Measurements from ENCODE around the gene ZBTB40. TPM values are rescaled to one million over a fixed set of nuclear protein-coding genes. Genes with fewer than 3 reads are reported as not detected.

The ZBTB40 gene
- total RNA-seq, 1 experiment from 2014 or later: 20.4 TPM

DNA sequence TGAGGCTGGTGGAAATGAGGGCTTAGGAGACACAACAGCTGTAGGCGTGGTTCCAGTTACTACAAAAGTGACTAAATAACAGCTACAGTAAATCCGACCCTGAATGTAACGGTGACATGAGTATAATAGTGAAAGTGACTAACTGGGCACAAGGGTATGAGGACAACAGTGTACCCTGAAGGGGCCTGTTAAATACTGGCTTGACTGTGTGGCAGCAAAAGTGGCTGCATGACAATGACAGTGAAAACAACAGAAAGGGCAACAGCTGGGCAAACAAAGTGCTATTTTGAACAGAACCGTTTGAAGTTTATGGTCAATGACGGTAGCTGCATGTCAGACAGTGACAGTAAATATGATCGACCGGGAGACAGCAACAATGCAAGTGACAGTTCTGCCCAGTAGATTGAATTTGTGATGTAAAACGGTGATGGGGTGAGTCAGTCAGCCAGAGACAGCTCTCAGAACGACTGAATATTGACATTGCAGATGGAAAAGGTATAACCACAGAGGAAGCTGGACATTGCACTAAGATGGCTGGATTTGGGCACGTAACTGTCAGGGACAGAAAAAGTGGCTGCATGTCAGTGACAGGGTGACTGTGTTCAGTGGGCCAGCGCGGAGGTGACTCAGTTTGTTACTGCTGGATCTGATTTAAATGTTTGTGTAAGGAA lies 1.2 kb upstream of the ZBTB40 start:
- CTCF ChIA-PET: no interaction called here
- no peaks in the 10 kb centered on the region for H3K36me3 ChIP-seq (ENCODE audit: control insufficient read depth, insufficient read depth, low read length)
- no peaks in the 10 kb centered on the region for H3K9me3 ChIP-seq
- Mint-ChIP-seq H3K27me3 (ENCODE audit: insufficient read depth, unreplicated experiment) (no peaks in the 10 kb centered on the region), H3K27ac (ENCODE audit: unreplicated experiment) (peak overlapping the region; percentile 93), H3K9me3 (ENCODE audit: unreplicated experiment) (no peaks in the 10 kb centered on the region), H3K4me1 (ENCODE audit: low read depth, unreplicated experiment) (peaks cover 21% of the 10 kb centered on the region), H3K4me3 (ENCODE audit: unreplicated experiment) (peak overlapping the region; percentile 97), H3K36me3 (ENCODE audit: insufficient read depth, unreplicated experiment) (peaks cover 4% of the 10 kb centered on the region)
- TF ChIP-seq, protein P1, sequence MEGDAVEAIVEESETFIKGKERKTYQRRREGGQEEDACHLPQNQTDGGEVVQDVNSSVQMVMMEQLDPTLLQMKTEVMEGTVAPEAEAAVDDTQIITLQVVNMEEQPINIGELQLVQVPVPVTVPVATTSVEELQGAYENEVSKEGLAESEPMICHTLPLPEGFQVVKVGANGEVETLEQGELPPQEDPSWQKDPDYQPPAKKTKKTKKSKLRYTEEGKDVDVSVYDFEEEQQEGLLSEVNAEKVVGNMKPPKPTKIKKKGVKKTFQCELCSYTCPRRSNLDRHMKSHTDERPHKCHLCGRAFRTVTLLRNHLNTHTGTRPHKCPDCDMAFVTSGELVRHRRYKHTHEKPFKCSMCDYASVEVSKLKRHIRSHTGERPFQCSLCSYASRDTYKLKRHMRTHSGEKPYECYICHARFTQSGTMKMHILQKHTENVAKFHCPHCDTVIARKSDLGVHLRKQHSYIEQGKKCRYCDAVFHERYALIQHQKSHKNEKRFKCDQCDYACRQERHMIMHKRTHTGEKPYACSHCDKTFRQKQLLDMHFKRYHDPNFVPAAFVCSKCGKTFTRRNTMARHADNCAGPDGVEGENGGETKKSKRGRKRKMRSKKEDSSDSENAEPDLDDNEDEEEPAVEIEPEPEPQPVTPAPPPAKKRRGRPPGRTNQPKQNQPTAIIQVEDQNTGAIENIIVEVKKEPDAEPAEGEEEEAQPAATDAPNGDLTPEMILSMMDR (IDR thresholded peaks at IDR 0.05; ENCODE audit: insufficient read depth in 1 of 2, low read depth in 1 of 2, low read length in 1 of 2, severe bottlenecking in 1 of 2, unreplicated experiment in 1 of 2): no peak
- no peaks in the 10 kb centered on the region for H3K27me3 ChIP-seq (replicated peaks; ENCODE audit: control insufficient read depth, insufficient read depth, low read length)
- H3K4me3 ChIP-seq (ENCODE audit: low read depth, low read length): peak overlapping the region; percentile 26
- no TSS peak for BruUV-seq (replicated peaks)
- H3K4me1 ChIP-seq: peaks cover 24% of the 10 kb centered on the region
- DNase-seq: no peak
- POLR2A ChIA-PET: no interaction called here
- intact Hi-C loops (cut with micrococcal nuclease; ENCODE audit: unreplicated experiment): no loop called here

DNA sequence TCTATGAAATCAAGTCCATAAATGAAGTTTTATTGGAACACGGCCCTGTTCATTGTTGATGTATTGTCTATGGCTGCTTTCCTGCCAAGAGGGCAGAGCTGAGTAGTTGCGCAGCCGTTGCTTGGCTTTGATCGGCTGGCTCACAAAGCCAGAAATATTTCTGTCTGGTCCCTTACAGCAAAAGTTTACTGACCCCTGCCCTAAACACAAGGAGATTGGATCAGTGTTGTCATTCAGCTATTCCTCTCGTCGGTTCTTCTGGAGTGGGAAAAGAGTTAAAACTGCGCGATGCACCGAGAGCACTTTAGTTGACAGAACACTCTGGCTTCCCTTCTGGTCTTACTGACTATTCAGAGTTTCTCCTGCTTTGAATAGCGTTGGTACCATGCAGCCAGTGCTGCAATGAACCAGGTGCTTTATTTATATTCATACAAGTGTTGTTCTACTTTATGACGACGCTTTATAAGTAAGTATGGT lies 868 bp downstream of the ZBTB40 start:
- peak overlapping the region; percentile 93 for H3K27ac Mint-ChIP-seq (ENCODE audit: unreplicated experiment)
- no peak for DNase-seq
- no peaks in the 10 kb centered on the region for H3K9me3 Mint-ChIP-seq (ENCODE audit: unreplicated experiment)
- intact Hi-C loops (cut with micrococcal nuclease; ENCODE audit: unreplicated experiment): no loop called here
- H3K4me3 Mint-ChIP-seq (ENCODE audit: unreplicated experiment): peak overlapping the region; percentile 97
- BruUV-seq (replicated peaks): no TSS peak
- H3K36me3 Mint-ChIP-seq (ENCODE audit: insufficient read depth, unreplicated experiment): no peaks in the 10 kb centered on the region
- no peaks in the 10 kb centered on the region for H3K36me3 ChIP-seq (ENCODE audit: control insufficient read depth, insufficient read depth, low read length)
- no peaks in the 10 kb centered on the region for H3K27me3 ChIP-seq (replicated peaks; ENCODE audit: control insufficient read depth, insufficient read depth, low read length)
- no peaks in the 10 kb centered on the region for H3K27me3 Mint-ChIP-seq (ENCODE audit: insufficient read depth, unreplicated experiment)
- peak overlapping the region; percentile 72 for H3K4me3 ChIP-seq (ENCODE audit: low read depth, low read length)
- peaks cover 19% of the 10 kb centered on the region for H3K4me1 ChIP-seq
- ChIA-PET POLR2A (no interaction called here), CTCF (no interaction called here)
- H3K4me1 Mint-ChIP-seq (ENCODE audit: low read depth, unreplicated experiment): peaks cover 8% of the 10 kb centered on the region
- TF ChIP-seq, protein P1 (IDR thresholded peaks at IDR 0.05; ENCODE audit: insufficient read depth in 1 of 2, low read depth in 1 of 2, low read length in 1 of 2, severe bottlenecking in 1 of 2, unreplicated experiment in 1 of 2): no peak
- H3K9me3 ChIP-seq: no peaks in the 10 kb centered on the region

DNA sequence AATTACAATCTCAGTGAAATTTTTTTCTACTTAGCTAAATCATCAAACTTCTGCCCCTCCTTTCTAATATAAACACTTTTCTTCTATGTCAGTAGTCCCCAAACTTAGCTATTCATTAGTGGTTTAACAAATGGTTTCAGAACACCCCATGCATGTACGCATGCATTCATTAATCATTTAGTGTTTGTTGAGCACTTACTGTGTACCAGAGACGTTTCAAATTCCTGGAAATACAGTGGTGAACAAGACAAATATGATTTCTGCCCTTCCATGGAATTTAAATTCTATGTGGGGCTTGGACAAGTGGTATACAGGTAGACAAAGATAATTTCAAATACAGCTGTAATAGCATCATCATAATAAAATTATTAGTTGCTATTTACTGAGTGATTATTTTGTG lies 1.5 kb downstream of the ZBTB40 start:
- DNase-seq: no peak
- CTCF ChIA-PET: no interaction called here
- H3K4me1 ChIP-seq: peaks cover 19% of the 10 kb centered on the region

More for the DNA sequence above, 1.5 kb downstream of the ZBTB40 start:
- H3K36me3 Mint-ChIP-seq (ENCODE audit: insufficient read depth, unreplicated experiment): no peaks in the 10 kb centered on the region
- no peak overlapping the region for H3K27ac Mint-ChIP-seq (ENCODE audit: unreplicated experiment)
- peaks cover 8% of the 10 kb centered on the region for H3K4me1 Mint-ChIP-seq (ENCODE audit: low read depth, unreplicated experiment)
- no peaks in the 10 kb centered on the region for H3K9me3 Mint-ChIP-seq (ENCODE audit: unreplicated experiment)
- peak overlapping the region; percentile 97 for H3K4me3 Mint-ChIP-seq (ENCODE audit: unreplicated experiment)
- no TSS peak for BruUV-seq (replicated peaks)
- intact Hi-C loops (cut with micrococcal nuclease; ENCODE audit: unreplicated experiment): no loop called here
- POLR2A ChIA-PET: no interaction called here
- H3K4me3 ChIP-seq (ENCODE audit: low read depth, low read length): peak overlapping the region; percentile 72
- H3K9me3 ChIP-seq: no peaks in the 10 kb centered on the region
- TF ChIP-seq, protein P1 (IDR thresholded peaks at IDR 0.05; ENCODE audit: insufficient read depth in 1 of 2, low read depth in 1 of 2, low read length in 1 of 2, severe bottlenecking in 1 of 2, unreplicated experiment in 1 of 2): no peak
- no peaks in the 10 kb centered on the region for H3K27me3 Mint-ChIP-seq (ENCODE audit: insufficient read depth, unreplicated experiment)
- H3K36me3 ChIP-seq (ENCODE audit: control insufficient read depth, insufficient read depth, low read length): no peaks in the 10 kb centered on the region
- H3K27me3 ChIP-seq (replicated peaks; ENCODE audit: control insufficient read depth, insufficient read depth, low read length): no peaks in the 10 kb centered on the region
